ENCODE data around the gene NUDT2. TPM values are rescaled to one million over a fixed set of nuclear protein-coding genes. Genes with fewer than 3 reads are reported as not detected.
"Not testable (repeated sequence)": the region's sequence is repeated elsewhere in the genome, so short reads cannot be mapped to it uniquely, and the experiment has no call there.

NUDT2 gene
- total RNA-seq, 6 experiments from 2014 or later = 4.9 to 13.7 (median 11.2) TPM

DNA sequence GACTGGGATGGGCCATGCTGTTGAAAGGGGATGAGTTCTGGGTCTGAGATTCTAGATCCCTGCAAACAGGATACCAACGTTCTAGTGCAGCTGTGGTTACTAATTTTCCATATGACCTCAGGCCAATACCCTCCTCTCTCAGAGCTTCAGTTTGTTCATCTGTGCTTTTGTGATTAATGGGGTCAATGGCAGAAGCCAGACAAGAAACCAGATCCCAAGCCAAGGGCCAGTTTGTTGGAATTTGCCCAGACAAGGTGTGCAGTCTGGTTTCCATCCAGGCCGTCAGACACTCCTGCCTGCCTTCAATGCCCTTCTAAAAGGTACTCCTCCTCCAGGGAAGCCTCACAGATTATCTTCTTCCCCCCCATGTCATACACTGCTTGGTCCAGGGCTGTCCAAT lies 35.9 kb downstream of the NUDT2 start:
- Histone ChIP-seq H3K9me3 (no peaks in the 10 kb centered on the region), H3K27me3 (no peaks in the 10 kb centered on the region), H3K27ac (no peak overlapping the region), H3K36me3 (peaks cover 0 to 3% (median 0%) of the 10 kb centered on the region in 4 donors), H3K4me1 (peaks cover 0 to 32% (median 6%) of the 10 kb centered on the region in 4 donors), H3K4me3 (no peak overlapping the region)
- TF ChIP-seq, protein P1, sequence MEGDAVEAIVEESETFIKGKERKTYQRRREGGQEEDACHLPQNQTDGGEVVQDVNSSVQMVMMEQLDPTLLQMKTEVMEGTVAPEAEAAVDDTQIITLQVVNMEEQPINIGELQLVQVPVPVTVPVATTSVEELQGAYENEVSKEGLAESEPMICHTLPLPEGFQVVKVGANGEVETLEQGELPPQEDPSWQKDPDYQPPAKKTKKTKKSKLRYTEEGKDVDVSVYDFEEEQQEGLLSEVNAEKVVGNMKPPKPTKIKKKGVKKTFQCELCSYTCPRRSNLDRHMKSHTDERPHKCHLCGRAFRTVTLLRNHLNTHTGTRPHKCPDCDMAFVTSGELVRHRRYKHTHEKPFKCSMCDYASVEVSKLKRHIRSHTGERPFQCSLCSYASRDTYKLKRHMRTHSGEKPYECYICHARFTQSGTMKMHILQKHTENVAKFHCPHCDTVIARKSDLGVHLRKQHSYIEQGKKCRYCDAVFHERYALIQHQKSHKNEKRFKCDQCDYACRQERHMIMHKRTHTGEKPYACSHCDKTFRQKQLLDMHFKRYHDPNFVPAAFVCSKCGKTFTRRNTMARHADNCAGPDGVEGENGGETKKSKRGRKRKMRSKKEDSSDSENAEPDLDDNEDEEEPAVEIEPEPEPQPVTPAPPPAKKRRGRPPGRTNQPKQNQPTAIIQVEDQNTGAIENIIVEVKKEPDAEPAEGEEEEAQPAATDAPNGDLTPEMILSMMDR (IDR thresholded peaks at IDR 0.05) = no peak
- TF ChIP-seq POLR2A (IDR thresholded peaks at IDR 0.05) = no peak
- ATAC-seq (peak; percentile 7 to 67 (median 54)), DNase-seq (no peak)
- WGBS (ENCODE audit: insufficient coverage, low coverage, low lambda C conversion rate, missing lambda C conversion rate) = 25% methylated on average over 2 of the region's 2 CpGs
- intact Hi-C loops (cut with DNase I) = no loop called here

DNA sequence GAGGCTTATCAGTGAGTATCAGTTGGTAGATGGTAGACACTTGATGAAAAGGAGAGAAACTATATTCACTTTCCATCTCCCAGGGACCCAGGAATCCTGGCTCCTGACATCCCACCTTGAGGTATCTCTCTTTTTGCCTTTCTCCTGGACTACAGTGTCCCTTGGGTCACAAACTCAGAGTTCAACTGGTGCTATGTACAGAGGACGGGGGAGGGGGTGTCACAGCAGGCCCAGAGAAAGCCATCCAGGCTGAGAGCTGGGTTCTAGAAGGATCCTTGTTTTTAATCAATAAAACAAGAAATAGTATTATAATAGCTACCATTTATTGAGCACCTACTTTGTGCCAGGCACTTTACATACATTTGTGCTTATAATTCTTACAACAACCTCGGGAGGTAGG lies 37.0 kb downstream of the NUDT2 start:
- no peak for DNase-seq
- peaks cover 0 to 41% (median 9%) of the 10 kb centered on the region in 4 donors for H3K4me1 ChIP-seq
- 66% methylated on average over 2 of the region's 2 CpGs for WGBS (ENCODE audit: insufficient coverage, low coverage, low lambda C conversion rate, missing lambda C conversion rate)

DNA sequence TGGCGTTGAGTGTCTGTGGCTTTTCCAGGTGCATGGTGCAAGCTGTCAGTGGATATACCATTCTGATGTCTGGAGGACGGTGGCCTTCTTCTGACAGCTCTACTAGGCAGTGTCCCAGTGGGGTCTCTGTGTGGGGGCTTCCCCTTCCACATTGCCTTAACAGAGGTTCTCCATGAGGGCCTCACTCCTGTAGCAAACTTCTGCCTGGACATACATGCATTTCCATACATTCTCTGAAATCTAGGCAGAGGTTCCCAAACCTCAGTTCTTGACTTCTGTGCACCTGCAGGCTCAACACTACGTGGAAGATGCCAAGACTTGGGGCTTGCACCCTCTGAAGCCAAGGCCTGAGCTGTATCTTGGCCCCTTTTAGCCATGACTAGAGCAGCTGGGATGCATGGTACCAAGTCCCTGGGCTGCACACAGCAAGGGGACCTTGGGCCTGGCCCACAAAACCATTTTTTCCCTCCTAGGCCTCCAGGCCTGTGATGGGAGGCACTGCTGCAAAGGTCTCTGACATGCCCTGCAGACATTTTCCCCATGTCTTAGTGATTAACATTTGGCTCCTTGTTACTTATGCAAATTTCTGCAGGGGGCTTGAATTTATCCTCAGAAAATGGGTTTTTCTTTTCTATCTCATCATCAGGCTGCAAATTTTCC lies 38.5 kb downstream of the NUDT2 start:
- H3K4me1 ChIP-seq = peaks cover 0 to 41% (median 9%) of the 10 kb centered on the region in 4 donors

More for the DNA sequence above, 37.0 kb downstream of the NUDT2 start:
- H3K27ac ChIP-seq = no peak overlapping the region
- H3K4me3 ChIP-seq = no peak overlapping the region
- intact Hi-C loops (cut with DNase I) = no loop called here
- H3K9me3 ChIP-seq = no peaks in the 10 kb centered on the region
- H3K36me3 ChIP-seq = peaks cover 0 to 13% (median 3%) of the 10 kb centered on the region in 4 donors
- peak in 1 of 4 donors; percentile 40 for ATAC-seq
- TF ChIP-seq, protein P1 (IDR thresholded peaks at IDR 0.05) = no peak
- TF ChIP-seq POLR2A (IDR thresholded peaks at IDR 0.05) = no peak
- no peaks in the 10 kb centered on the region for H3K27me3 ChIP-seq

DNA sequence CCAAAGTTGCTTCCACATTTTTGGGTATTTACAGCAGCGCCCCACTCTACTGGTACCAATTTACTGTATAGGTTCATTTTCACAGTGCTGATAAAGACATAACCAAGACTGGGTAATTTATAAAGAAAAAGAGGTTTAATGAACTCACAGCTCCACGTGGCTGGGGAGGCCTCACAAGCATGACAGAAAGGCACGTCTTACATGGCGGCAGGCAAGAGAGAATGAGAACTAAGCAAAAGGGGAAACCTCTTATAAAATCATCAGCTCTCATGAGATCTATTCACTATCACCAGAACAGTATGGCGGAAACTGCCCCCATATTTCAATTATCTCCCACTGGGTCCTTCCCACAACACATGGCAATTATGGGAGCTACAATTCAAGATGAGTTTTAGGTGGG lies 39.4 kb downstream of the NUDT2 start:
- H3K4me3 ChIP-seq; H3K27me3 ChIP-seq; ATAC-seq; H3K27ac ChIP-seq; H3K9me3 ChIP-seq; DNase-seq; intact Hi-C loops (cut with DNase I): not testable (repeated sequence)
- 83% methylated on average over 5 of the region's 5 CpGs for WGBS (ENCODE audit: insufficient coverage, low coverage, low lambda C conversion rate, missing lambda C conversion rate)
- H3K36me3 ChIP-seq = peaks cover 0 to 24% (median 8%) of the 10 kb centered on the region in 4 donors
- peaks cover 0 to 43% (median 9%) of the 10 kb centered on the region in 4 donors for H3K4me1 ChIP-seq

More for the DNA sequence above, 38.5 kb downstream of the NUDT2 start:
- H3K36me3 ChIP-seq = peaks cover 0 to 24% (median 8%) of the 10 kb centered on the region in 4 donors
- H3K27ac ChIP-seq; H3K9me3 ChIP-seq; H3K4me3 ChIP-seq; intact Hi-C loops (cut with DNase I); ATAC-seq; H3K27me3 ChIP-seq; DNase-seq: not testable (repeated sequence)
- WGBS (ENCODE audit: insufficient coverage, low coverage, low lambda C conversion rate, missing lambda C conversion rate) = no CpG with 5 or more reads among the region's 3 CpGs

DNA sequence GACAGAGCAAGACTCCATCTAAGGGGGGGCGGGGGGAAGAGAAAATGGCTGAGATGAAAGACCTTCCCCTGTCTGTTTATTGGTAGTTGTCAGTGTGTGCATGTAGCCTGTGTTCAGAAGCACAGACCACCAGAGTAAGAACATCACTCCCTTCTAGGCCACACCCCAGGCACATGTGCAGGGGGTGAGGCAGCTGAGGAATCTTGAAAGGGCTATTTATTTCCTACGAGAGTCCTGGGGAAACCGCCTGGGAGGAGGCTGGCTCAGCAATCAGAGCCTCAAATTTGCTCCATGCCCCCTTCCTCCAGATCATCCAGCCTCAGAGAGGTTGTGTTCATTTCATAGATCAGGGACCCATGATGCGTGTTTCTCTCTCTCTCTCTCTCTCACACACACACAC lies 40.3 kb downstream of the NUDT2 start:
- ATAC-seq = no peak
- H3K27ac ChIP-seq = no peak overlapping the region

More for the DNA sequence above, 40.3 kb downstream of the NUDT2 start:
- DNase-seq = no peak
- Histone ChIP-seq H3K4me1 (peaks cover 0 to 51% (median 9%) of the 10 kb centered on the region in 4 donors), H3K9me3 (no peaks in the 10 kb centered on the region), H3K36me3 (peaks cover 0 to 24% (median 8%) of the 10 kb centered on the region in 4 donors), H3K27me3 (no peaks in the 10 kb centered on the region), H3K4me3 (no peak overlapping the region)
- WGBS (ENCODE audit: insufficient coverage, low coverage, low lambda C conversion rate, missing lambda C conversion rate) = 86% methylated on average over 1 of the region's 4 CpGs
- TF ChIP-seq, protein P1 (IDR thresholded peaks at IDR 0.05) = no peak
- no peak for TF ChIP-seq POLR2A (IDR thresholded peaks at IDR 0.05)
- intact Hi-C loops (cut with DNase I) = loop anchor here in 1 of 2 donors (5.0 kb wide), 1 partner anchor 32 kb away; no protein-coding TSS in a partner anchor
